NCI-H1417 (cell line): ENCODE results near the gene CRABP2.

Experiments
- DNase-seq, 3 experiments: peaks; one replicate each; lab custom pipeline; 2025; lab: John Stamatoyannopoulos, UW

The CRABP2 gene

DNA sequence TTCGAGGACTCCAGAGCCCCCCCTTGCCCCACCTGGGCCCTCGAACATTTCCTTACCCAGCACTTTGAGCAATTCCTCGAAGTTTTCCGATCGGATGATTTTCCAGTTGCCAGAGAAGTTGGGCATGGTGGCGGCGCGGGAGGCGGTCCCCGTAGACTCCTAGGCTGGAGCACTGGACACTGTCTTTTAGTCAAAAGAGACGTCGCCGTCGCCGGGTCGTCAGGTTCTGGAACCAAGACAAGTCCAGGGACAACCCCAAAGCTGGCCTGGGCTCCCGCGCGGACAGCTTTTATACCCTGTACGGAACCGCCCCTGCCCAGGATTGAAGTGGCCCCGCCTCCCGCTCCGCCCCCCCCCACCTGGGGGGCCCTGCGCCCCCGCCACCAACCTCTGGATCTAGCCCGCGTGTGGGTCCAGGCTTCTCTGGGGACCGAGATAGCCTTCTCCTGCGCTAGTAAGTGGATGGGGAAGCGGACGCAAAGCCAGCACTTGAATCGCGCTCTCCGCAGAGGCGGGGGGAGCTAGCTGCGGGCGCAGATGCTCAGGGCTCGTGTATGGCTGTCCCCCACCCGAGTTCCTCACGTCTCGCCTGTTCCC lies at the start of gene CRABP2:
Gene CRABP2 (minus strand): TSS at position 263 of the 597 bp plus-strand sequence. CDS start 137 bp downstream, at position 126.
- peak; percentile 75 to 80 (median 77) for DNase-seq

DNA sequence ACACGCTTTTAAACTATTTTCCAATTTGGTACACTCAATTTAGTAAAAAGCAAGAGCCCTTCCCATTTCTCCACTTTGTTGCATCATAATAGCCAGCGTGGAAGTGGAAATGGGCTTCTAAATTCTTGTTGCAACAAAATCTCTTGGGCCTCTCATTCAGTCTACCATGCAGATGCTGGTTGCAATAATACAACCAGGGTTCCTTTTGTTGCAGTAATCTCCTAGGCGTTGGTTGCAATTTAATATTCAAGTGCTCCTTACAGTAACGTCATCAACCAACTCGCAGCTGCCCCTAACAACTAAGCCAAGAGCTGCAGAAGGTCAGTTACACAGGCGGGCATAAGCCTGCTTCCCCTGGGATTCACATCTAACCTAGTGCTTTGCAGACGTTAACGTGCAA lies 48.8 kb upstream of the CRABP2 start:
- DNase-seq = peak in 2 of 3 experiments; percentile 30 to 92

DNA sequence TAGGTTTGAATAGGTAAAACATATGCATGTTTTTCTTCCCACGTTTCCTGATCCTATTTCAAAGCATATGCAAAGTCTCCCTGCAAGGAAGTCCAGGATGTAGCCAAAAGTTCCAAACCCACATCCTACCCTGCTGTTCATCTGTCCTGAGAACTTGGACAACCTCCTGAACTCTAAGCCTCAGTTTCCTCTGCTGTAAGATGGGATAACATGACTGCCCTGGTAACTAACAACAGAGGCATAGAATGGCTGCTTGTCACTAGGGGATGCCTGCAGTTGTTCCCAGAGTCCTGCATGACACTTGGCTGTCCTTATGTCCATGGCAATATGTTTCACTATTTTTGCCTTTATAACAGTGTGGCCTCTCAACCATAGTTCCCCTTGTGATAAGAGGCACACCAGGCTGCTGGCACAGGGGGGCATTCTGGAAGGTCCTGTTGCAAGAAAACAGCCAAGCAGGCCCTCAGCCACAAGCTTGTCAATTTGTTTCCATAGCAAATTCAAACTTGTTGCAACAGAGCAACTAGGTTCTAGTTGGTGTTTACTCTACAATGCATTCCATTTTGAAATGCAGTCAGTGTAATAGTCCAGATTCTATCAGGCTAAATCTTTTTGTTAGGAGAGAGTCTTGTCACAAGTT lies 47.6 kb upstream of the CRABP2 start:
- DNase-seq = no peak

DNA sequence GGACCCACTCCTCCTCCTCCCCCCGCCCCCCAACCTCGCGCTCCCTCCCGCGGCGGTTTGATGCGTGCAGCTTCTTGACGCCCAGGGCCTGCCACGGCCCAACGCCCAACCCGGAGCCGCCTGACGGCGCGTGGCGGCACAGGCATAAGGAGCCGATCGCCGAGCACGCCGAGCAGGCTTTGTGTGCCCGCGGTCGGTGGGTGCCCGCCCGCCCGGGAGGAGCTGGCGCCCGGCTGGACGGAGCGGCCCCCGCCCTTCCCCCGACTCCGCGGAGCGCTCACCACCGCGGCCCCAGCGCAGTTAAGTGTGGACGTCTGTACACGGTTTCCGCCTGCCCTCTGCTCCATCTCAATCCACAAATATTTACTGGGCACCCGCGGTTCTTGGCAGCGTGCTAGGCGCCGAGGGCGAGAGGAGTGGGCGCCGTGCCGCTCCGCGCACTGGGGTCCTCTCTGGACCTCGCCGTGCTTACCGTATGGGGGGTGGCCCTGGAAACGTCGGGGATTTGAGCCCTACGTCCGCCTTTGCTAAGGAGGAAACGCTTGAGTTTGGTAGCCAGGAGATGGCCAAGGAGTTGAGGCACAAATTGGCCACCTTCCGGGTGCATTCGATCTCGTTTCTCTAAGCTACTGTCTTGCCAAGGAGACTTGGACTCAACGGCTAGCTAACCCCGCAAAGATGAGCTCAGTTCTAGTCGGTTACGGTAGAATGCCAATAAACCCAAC lies 46.5 kb upstream of the CRABP2 start:
- peak; percentile 97 to 99 (median 98) for DNase-seq

DNA sequence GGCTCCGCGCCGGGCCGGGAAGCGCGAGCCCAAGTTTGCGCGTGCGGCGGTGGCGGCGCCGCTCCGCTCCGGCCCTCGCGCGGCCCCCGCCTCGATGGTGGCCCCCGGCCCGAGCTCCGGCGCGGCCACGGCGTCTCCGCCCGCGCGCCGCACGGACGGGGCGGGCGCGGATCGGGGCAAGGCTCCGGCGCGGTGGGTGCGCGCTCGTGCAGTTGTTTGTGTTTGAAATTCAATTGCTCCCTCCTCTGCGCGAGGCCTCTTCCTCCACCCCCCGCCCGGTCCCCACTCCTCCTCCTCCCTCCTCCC lies 46.0 kb upstream of the CRABP2 start, which contains the start of gene HDGF:
Gene HDGF (minus strand): TSS at position 225 of the 306 bp plus-strand sequence. CDS start 246 bp downstream, outside the sequence.
- DNase-seq = no peak

DNA sequence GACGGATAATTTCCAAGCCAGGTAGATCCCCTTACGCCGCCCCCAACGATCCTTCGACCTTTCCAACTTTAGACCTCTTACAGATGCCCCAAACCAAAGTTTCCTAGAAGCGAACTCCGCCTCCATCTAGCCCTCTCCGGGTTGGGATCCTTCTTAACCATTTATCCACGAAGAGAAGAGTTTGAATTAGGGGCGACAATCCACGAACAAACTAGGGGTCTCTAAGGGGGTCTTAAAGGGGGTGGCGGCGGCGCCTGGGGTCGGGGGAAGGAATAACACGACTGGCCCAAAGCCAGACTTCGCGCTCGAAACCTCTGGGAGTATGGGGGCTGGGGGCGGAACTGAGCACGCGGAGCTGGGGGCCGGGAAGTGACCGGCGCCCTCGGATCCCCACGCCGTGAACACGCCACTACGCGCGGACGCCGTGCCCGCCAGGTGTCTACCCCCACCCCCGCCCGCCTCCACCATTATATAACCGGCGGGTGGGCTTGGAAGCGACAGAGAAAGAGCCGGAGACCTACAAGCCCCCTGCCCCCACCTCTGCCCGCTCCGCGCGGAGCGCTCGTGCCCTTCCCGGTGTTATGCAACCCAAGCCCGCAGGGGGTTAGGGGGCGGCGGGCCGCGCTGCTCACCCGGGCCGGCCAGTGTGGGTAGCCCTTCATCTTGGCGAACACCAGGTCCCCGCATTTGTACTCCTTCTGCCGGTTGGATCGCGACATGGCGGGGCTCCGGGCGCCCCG lies 45.5 kb upstream of the CRABP2 start:
- peak; percentile 61 to 77 (median 76) for DNase-seq

DNA sequence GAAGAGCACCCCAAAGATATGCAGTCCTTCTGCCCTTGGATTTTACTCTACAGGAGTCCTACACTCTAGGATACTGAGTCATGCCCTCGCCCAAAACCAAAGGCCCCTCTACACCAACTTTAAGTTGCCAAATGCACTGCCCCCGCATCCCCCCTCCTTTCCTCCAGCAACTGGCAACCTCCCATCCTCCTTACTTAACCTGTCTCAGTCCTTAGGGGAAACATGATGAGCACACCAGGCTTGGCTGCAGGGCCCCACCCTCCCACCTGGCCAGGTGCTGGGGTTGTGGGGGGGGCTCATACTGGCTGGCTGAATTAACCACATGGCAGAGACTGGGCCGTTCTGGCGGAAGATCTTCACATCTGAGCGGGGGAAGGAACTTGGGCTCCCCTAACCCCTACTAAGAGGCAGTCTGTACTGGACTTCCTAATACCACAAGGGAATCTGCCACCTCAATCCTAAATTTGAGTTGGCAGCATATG lies 44.8 kb upstream of the CRABP2 start:
- DNase-seq = peak; percentile 30 to 81 (median 57)

DNA sequence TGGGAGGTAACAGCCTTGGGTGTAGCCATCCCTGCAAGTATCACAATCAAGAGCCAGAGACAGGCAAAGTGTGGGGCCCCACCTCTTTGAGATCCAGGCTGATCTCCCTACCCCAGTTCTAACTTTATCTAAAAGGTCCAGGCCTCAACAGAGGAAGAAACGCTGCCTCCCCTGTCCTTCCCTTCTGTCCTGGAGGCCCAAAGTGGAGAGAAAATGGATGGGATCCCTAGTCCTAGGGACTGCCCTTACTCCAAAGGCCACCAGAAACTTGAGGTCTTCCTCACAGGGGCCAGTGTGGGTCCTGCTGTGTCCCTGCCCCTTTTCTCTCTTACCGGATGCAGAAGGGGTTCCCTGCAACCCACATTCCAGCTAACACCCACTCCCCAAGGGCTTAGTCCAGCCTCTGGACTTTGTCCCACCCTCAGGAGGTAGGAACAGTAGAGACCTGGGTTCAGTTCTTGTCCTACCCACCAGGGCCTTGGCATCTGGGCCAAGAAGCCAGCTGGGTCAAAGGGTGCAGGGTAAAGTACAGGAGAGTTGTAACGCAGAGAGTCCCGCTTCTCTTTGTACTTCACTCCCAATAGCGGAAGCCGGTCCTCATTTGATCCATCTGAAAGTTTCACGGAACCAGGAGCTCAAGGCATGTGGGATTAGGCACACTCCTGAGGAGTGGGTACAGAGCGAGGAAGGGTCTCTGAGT lies 44.2 kb upstream of the CRABP2 start:
- no peak for DNase-seq

DNA sequence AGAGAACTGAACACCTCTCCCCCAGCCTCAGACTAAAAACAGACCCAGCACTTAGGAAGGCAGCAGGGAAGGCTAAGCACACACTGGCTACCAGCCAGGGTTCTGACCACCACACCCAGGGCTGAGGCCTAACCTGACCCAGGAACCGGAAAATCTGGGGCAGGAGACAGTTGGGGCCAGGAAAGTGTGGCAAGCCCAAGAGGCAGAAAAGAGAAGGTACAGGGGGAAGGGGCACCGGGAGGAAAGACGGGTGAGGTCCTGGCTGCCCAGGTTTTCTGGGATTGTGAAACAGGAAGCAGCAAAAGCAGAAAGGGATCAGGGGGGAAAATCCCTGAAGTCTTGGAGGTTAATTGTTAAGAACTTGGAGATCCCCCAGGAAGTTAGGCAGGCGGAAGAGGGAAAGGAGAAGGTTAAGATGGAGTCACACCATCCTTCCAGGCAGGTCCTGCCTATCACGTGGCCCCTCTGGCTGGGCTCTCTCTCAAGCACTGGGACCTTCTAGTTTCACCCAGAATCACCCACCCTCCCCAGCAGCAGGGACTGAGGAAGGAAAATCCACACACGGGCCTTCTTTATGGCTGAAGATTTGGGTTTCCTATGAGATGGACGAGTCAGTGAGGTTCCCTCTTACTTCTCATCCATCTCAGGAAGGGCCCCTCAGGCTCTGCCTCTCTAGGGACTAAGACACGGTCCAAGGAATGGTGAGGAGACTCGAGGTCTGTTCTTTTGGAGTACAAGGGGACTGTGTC lies 43.5 kb upstream of the CRABP2 start:
- no peak for DNase-seq

DNA sequence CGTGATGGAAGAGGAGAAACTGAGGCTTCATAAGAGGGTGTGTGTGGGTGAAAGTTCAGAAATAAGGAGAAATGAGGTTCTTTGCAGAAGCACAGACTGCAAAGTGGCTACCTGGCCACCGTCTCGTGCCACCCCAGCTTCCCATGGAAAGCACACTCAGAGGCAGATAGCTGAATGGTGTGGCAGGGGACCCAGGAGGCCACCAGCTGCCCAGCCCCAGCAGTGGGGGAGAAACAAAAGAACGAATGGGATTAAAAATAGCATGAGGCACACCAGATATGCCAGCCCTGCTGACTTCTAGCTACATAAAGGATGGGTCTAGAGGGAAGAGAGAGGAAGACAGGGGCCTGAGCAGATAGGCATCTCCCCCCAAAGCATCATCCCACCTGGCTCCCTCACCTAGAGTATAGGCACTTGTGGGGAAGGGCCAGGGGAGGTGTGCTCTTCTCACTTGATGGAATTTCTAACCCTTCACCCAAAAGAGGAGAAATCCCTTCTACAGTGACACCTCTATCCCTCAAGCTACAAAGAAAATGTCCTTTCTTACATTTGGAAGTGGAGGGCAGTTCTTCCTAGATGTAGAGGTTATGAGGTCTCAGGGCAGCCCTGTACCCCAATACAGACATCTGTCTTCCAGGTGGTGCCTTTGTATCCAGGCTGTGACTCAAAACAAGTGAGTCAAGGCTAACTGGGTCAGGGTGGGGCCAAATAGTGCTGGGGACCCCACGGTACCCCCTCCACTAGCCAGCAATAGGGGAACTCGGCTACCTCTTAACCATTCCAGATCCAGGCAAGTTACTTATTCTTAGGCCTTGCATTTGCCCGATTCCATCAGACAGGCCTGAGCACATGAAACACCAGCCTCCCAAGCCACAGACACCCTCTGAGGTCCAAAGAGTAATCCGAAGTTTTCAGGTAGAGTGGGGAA lies 42.6 kb upstream of the CRABP2 start:
- DNase-seq = no peak

DNA sequence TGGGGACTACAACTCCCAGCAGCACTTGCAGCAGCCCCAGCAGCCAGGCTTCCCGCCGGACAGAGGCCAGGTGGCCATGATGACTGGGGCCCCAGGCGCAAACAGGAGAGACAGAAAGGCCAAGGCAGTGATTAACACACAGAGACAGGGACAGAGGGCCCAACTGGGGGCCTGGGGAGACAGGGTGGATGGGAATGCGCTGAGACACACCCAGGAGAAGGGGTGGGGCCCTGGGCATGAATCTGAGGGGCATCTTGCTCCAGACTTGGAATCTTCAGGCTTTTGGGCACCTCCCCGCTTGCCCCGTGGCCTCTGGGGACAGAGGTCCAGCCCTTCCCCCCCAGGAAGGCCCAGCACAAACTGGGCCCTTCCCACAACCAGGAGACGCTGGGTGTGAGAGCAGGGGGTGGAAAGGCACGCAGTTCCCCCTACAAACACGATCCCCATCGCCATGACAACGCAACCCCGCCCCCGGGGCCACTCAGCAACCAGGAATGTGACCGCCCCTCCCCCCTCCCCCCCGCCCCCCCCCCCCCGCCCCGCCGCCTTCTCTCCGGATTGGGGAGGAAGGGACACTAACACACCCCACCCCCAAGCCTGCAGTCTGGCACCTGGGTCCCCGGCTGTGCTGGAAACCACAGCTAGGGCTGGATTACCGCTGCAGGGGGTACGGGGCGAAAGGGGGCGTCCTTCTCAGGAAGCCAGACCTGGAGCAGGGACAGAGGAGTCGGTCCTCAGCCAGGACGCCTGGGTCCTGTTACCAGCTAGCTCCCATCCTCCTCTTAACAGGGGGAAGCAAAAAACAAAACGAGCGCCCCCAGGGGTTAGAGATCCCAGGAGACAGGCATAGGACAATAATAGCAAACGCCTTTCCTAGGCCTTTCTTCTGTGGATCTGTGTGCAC lies 41.6 kb upstream of the CRABP2 start:
- peak; percentile 61 to 92 (median 88) for DNase-seq

DNA sequence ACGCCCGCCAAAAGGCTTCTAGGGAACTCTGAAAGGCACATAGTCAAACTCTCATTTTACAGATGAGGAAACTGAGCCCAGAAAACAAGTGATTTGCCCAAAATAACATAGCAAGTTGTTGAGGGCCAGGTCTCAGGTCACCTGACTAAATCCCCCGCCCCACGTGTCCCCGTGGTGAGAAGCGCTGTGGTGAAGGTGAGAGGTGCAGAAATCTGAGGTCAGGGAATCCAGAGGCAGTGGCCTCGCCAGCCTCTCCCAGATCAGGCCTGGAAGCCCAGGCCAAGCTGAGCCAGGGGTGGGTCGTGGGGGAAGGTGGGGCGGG lies 41.0 kb upstream of the CRABP2 start:
- no peak for DNase-seq

DNA sequence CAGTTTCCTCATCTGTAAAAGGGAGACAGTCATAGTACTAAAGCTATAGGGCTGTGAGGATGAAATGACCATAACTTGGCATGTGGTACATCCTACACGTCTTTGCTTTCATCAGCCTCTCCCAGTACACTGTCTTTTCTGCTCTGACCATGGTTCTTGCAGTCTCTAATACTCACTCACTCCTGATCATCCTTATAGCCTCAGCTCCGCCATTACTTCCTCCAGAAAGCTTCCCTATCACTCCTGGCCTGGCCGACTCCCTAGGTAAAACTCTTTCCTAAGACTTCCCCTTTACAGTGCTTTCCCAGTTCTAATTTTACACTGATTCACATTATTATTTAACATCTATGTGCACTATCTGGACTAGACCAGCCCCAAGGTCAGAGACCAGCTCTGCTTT lies 40.5 kb upstream of the CRABP2 start:
- DNase-seq = no peak

DNA sequence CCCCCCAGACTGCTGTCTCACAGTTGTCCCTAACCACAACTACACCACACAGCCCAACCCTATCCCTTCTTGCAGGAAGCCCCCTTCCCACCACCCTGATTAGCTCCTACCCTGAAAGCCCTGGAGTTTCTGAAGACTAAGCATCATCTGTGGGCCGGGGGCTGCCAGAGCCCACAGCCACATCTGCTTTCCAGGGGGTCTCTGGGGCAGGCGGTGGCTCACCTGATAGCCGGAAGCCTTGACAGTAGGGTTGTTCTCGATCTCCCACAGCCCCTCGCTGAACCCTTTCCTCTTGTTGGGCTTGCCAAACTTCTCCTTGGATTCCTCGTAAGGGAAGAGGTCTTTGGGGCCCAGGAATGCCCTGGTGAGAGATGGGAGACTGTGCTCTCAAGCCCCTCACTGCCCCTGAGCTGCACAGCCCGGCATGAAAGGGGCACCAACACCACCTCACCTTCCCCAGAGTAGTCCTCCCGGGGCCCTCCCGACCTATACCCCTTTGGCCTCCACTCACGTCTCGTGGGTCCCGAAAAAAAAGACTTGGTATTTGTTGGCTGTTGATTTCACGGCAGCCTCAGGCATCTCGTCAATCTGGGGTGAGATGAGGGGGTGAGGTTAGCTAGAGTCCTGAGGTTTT lies 39.5 kb upstream of the CRABP2 start:
- no peak for DNase-seq

DNA sequence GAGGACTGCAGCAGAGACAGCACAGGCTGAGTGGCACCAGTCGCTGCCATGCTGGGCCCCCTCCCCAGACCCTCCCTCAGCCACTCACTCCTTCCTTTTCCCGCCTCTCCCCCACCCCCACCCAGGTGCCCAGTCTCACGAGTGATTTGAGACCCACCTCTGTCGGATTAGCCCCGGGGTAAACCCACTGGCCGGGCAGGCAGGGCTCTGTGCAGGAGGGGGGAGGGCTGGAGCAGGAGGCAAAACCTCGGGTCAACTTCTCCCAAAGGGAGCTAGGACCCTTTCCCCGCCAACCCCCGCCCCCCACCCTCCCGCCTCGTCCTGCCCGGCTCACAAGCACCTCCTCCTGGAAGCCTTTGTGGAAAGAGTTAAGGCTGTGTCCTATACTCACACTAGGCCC lies 39.0 kb upstream of the CRABP2 start:
- no peak for DNase-seq

DNA sequence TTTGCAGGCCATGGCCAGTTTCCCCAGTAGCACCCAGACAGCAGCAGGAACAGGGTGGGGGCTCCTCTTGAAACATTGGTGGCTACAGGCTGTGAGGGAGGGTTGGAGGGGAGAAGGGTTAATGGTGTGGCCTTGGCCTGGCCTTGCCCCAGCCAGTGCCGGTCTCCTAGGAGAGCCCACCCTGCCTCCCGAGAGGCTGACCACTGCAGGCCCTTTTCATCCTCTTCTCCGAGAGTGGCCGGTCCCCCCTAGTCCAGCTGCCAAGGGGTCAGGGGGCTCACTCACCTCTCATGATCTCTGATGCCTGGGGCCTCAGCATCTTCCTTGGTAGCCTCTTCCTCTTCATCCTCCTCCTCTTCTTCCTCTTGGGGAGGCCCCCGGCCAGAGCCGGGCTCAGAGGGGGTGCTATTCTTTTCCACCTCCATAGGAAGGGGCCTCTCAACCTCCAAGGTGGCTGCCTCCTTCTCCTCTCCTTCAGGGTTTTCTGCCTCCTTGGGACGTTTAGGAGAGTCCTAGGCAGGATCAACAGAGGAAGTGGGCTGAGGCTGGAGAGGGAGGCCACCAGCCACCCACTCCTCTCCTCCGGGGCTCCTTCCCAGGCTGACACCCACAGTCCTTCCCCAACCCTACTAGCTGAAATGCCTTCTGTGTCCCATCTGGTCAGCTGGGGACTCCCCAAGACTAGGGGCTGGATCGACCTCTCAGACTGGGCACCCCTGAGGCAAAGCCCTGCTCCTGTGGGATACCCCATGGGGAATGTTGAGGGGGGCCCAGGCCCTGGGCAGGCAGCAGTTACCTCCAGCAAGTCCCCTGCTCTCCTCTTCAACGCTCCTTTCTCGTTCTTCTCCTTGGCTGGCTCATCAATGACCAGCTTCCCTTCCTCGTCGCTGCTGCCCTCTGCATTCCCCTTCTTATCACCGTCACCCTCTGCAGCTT lies 38.3 kb upstream of the CRABP2 start:
- DNase-seq = no peak

DNA sequence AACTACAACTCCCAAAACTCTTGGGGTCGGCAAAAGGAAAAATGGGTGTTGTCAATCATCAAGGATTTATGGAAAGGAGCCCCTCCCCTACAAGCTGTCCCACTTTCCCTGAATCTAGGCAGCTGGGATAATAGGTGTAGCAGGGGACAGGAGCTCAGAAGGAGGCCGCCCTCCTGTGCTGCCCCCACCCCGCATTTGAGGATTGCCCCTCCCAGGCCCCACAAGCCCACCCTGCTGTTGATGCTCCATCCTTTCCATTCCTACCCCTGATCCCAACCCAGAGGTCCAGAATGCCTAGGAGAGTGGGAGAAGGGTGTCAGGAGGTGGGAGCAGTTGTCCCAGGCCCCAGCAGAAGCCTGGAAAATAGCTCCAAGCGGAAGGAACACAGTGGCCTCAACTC lies 37.4 kb upstream of the CRABP2 start:
- no peak for DNase-seq
